GM23248 (cell line): ENCODE data around the gene SMC3. TPM values are rescaled to one million over a fixed set of nuclear protein-coding genes. Genes with fewer than 3 reads are reported as not detected.
"Not testable (repeated sequence)": the region's sequence is repeated elsewhere in the genome, so short reads cannot be mapped to it uniquely, and the experiment has no call there.

Experiments used
- DNase-seq: peaks from one replicate; pipeline ENCODE4 v3.0.0-alpha.2; 2015
- H2AFZ ChIP-seq: fragments of 200-600 bp; sonication (generic); 2 replicates; pipeline ENCODE4 v1.6.1; 2016; ENCODE audit warnings: antibody characterized with exemption
- H3F3A ChIP-seq: fragments of 200-600 bp; sonication (generic); 2 replicates; pipeline ENCODE4 v1.6.1; 2016; ENCODE audit warnings: mild to moderate bottlenecking, antibody characterized with exemption, mixed run types; ENCODE audit not compliant: insufficient read depth
- H3K27ac ChIP-seq: fragments of 200-600 bp; sonication (generic); 2 replicates; pipeline ENCODE4 v1.5.1; 2016; ENCODE audit warnings: mild to moderate bottlenecking
- H3K27me3 ChIP-seq: fragments of 200-600 bp; sonication (generic); replicated peaks from 2 replicates; pipeline ENCODE4 v1.6.1; 2016; ENCODE audit warnings: mild to moderate bottlenecking; ENCODE audit not compliant: insufficient read depth
- H3K36me3 ChIP-seq: fragments of 200-600 bp; sonication (generic); 2 replicates; pipeline ENCODE4 v1.6.1; 2016; ENCODE audit warnings: low read depth, mild to moderate bottlenecking
- H3K4me1 ChIP-seq: fragments of 200-600 bp; sonication (generic); 2 replicates; pipeline ENCODE4 v1.6.1; 2016; ENCODE audit warnings: mild to moderate bottlenecking; ENCODE audit not compliant: insufficient read depth
- H3K4me2 ChIP-seq: fragments of 200-600 bp; sonication (generic); one replicate; pipeline ENCODE4 v1.6.1; 2016; ENCODE audit warnings: mild to moderate bottlenecking; ENCODE audit not compliant: unreplicated experiment
- H3K4me3 ChIP-seq: fragments of 200-600 bp; sonication (generic); 2 replicates; pipeline ENCODE4 v1.5.1; 2016; ENCODE audit warnings: mild to moderate bottlenecking
- H3K79me2 ChIP-seq: fragments of 200-600 bp; sonication (generic); 2 replicates; pipeline ENCODE4 v1.6.1; 2016; ENCODE audit warnings: mild to moderate bottlenecking; ENCODE audit not compliant: insufficient read depth
- H3K9ac ChIP-seq: fragments of 200-600 bp; sonication (generic); 2 replicates; pipeline ENCODE4 v1.6.1; 2016; ENCODE audit warnings: mild to moderate bottlenecking
- H3K9me2 ChIP-seq: fragments of 200-600 bp; sonication (generic); 2 replicates; pipeline ENCODE4 v1.6.1; 2016; ENCODE audit warnings: mixed run types, mild to moderate bottlenecking, moderate library complexity; ENCODE audit not compliant: insufficient read depth
- H3K9me3 ChIP-seq: fragments of 200-600 bp; sonication (generic); one replicate; pipeline ENCODE4 v1.6.1; 2017; ENCODE audit warnings: low read depth
- H4K20me1 ChIP-seq: fragments of 200-600 bp; sonication (generic); 2 replicates; pipeline ENCODE4 v1.6.0; 2016; ENCODE audit not compliant: insufficient read depth
- EZH2 ChIP-seq: fragments of 200-600 bp; sonication (generic); IDR thresholded peaks from 2 replicates; pipeline ENCODE4 v1.6.1; 2018; ENCODE audit warnings: antibody characterized with exemption, mild to moderate bottlenecking; ENCODE audit not compliant: insufficient read depth, poor library complexity, severe bottlenecking
- EZH2phosphoT487 ChIP-seq: fragments of 200-600 bp; sonication (generic); IDR thresholded peaks from 2 replicates; pipeline ENCODE4 v1.6.1; 2018; ENCODE audit warnings: antibody characterized with exemption, moderate library complexity, mild to moderate bottlenecking, low read depth; ENCODE audit not compliant: insufficient read depth
- WGBS, 2 experiments: methylation state at CpG; one replicate each; pipeline ENCODE4 v1.1.6; 2015 to 2017; ENCODE audit warnings: low lambda C conversion rate in 2 of 2, low coverage in 1 of 2; ENCODE audit errors: missing lambda C conversion rate in 2 of 2; 5-methylcytosine and 5-hydroxymethylcytosine counted together
- in situ Hi-C: fragments of 300-500 bp; cut with MboI; formaldehyde crosslinking; loops from 2 replicates; pipeline ENCODE4 v1.15.0; 2020
- polyA plus RNA-seq: library from polyadenylated mRNA; unstranded; fragments of >200 nt; fragmentation: Nextera tagmentation; extraction: Ambion mirVana; gene quantifications from 2 replicates; pipeline ENCODE4 v1.2.1, GENCODE V29; 2016
- total RNA-seq: library from RNA; depleted of rRNA; stranded (reverse); fragments of >200 nt; shearing (Covaris generic); gene quantifications from 2 replicates; pipeline ENCODE4 v1.2.3, GENCODE V29; 2014

SMC3 gene
- total and polyA plus RNA-seq, 2 experiments from 2014 or later, result 17.8 to 60.5 TPM

- TF ChIP-seq EZH2, result no peak
- no peak for TF ChIP-seq EZH2phosphoT487
- no peak overlapping the region for H2AFZ ChIP-seq
- H3K4me2 ChIP-seq, result peak overlapping the region; percentile 13
- peak overlapping the region; percentile 37 for H3K9ac ChIP-seq
- no peaks in the 10 kb centered on the region for H4K20me1 ChIP-seq
- H3F3A ChIP-seq, result peaks cover 57% of the 10 kb centered on the region
- DNase-seq, result peak; percentile 56
- WGBS, 2 experiments, result 23 to 29% methylated on average over 6 of the region's 6 CpGs
- peaks cover 57% of the 10 kb centered on the region for H3K4me1 ChIP-seq
- H3K27ac ChIP-seq, result peak overlapping the region; percentile 75
- no peaks in the 10 kb centered on the region for H3K79me2 ChIP-seq
- no peaks in the 10 kb centered on the region for H3K9me2 ChIP-seq
- H3K27me3 ChIP-seq, result no peaks in the 10 kb centered on the region
- H3K9me3 ChIP-seq, result no peaks in the 10 kb centered on the region
- H3K36me3 ChIP-seq, result no peaks in the 10 kb centered on the region
- in situ Hi-C loops, result no loop called here
- H3K4me3 ChIP-seq, result no peak overlapping the region
These were observed 37.9 kb upstream of the SMC3 start for GRCh38 chr10:110529596-110530011.

DNA sequence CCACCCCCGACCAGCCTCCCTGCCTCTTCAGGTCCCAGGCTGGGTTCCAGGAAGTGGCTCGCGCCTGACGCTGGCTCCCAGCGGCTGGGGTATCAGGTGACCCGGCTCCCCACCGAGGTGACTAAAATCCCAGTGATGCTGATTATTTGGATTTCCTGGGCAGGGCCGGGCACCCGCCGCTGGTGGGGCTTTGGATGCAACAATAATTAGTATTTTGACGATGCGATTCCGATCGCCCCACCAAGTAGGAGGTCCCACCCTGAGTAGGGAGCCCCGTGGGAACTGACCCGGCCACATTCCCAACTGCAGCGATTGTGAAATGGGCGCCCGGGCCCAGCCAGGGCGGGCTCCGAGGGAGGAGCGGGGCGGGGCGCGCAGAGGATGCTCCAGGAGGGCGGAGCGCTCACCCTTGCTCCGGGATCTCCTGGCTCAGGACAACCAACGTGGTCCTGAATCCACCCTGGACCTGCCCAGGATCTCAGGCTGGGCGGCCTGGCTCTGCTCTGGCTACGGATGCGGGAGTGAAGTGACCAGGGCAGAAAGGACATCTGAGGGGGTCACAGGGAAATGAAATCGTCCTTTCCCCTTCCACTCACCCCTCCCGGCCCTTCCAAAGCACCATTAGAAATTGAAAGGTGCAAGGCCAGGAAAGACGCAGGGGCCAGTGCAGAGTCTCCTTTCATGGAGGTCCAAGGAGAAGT, 37.2 kb upstream of the SMC3 start:
- peak overlapping the region; percentile 75 for H2AFZ ChIP-seq
- peak overlapping the region; percentile 65 for H3K9ac ChIP-seq
- H3K27ac ChIP-seq, result peak overlapping the region; percentile 75
- H3K79me2 ChIP-seq, result no peaks in the 10 kb centered on the region
- 5 to 6% methylated on average over 32 of the region's 35 CpGs for WGBS, 2 experiments
- H3K4me3 ChIP-seq, result peak overlapping the region; percentile 55
- TF ChIP-seq EZH2phosphoT487 (no peak), EZH2 (no peak)
- no peaks in the 10 kb centered on the region for H3K9me3 ChIP-seq
- no peaks in the 10 kb centered on the region for H3K36me3 ChIP-seq
- peak overlapping the region; percentile 30 for H3K4me2 ChIP-seq
- DNase-seq, result peak; percentile 92
- no peaks in the 10 kb centered on the region for H3K27me3 ChIP-seq
- H3F3A ChIP-seq, result peaks cover 57% of the 10 kb centered on the region
- no peaks in the 10 kb centered on the region for H4K20me1 ChIP-seq
- H3K9me2 ChIP-seq, result no peaks in the 10 kb centered on the region
- in situ Hi-C loops, result no loop called here
- H3K4me1 ChIP-seq, result peaks cover 52% of the 10 kb centered on the region

- H3F3A ChIP-seq, result peaks cover 57% of the 10 kb centered on the region
- no peak overlapping the region for H3K4me2 ChIP-seq
- H3K27me3 ChIP-seq, result no peaks in the 10 kb centered on the region
- H3K4me3 ChIP-seq, result no peak overlapping the region
- no peak for DNase-seq
- H3K27ac ChIP-seq, result no peak overlapping the region
- no peaks in the 10 kb centered on the region for H3K9me3 ChIP-seq
- no peak overlapping the region for H3K9ac ChIP-seq
- no peaks in the 10 kb centered on the region for H3K36me3 ChIP-seq
- H3K9me2 ChIP-seq, result no peaks in the 10 kb centered on the region
- H4K20me1 ChIP-seq, result no peaks in the 10 kb centered on the region
- H2AFZ ChIP-seq, result no peak overlapping the region
- 77 to 79% methylated on average over 2 of the region's 2 CpGs for WGBS, 2 experiments
- no peak for TF ChIP-seq EZH2phosphoT487
- TF ChIP-seq EZH2, result no peak
- H3K79me2 ChIP-seq, result no peaks in the 10 kb centered on the region
- peaks cover 53% of the 10 kb centered on the region for H3K4me1 ChIP-seq
- in situ Hi-C loops, result no loop called here
These were observed 35.8 kb upstream of the SMC3 start for GRCh38 chr10:110531687-110532086.

DNA sequence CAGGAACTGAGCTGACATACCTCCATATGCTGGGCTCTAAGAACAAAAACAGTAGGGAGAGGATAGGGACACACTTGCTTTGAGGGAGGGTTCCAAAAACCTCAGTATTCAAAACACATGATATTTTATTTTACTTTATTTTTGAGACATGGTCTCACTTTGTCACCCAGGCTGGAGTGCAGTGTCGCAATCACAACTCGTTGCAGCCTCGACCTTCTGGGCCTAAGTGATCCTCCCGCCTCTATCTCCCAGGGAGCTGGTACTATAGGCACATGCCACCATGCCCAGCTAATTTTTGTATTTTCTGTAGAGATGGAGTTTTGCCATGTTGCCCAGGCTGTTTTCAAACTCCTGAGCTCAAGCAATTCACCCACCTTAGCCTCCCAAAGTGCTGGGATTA, 34.9 kb upstream of the SMC3 start:
- H3K9me3 ChIP-seq, H3K9ac ChIP-seq, H3K27me3 ChIP-seq, H3K36me3 ChIP-seq, H3K9me2 ChIP-seq, H4K20me1 ChIP-seq, H3K4me3 ChIP-seq, H3K27ac ChIP-seq, H2AFZ ChIP-seq, DNase-seq, H3K79me2 ChIP-seq, in situ Hi-C loops, H3K4me2 ChIP-seq: not testable (repeated sequence)
- peaks cover 50% of the 10 kb centered on the region for H3K4me1 ChIP-seq
- 71 to 76% methylated on average over 4 of the region's 4 CpGs for WGBS, 2 experiments
- H3F3A ChIP-seq, result peaks cover 55% of the 10 kb centered on the region
